ENCODE results near the gene WSB1.
A peak's percentile ranks its signal among the peaks of the same experiment; 100 is the strongest.
"Not testable (repeated sequence)": the region's sequence is repeated elsewhere in the genome, so short reads cannot be mapped to it uniquely, and the experiment has no call there.

WSB1 gene

GRCh38 chr17:27279132-27279531 is 14.8 kb upstream of the WSB1 start:
- not testable (repeated sequence) for DNase-seq (ENCODE audit: low read depth)

- no peak for DNase-seq (ENCODE audit: low read depth)
Observed at GRCh38 chr17:27280527-27280926, 13.4 kb upstream of the WSB1 start.

- no peak for DNase-seq (ENCODE audit: low read depth)
Observed at GRCh38 chr17:27281438-27281837, 12.5 kb upstream of the WSB1 start.

- no peak for DNase-seq (ENCODE audit: low read depth)
Observed at GRCh38 chr17:27282054-27282551, 11.8 kb upstream of the WSB1 start.

GRCh38 chr17:27283060-27283459 is 10.9 kb upstream of the WSB1 start:
- no peak for DNase-seq (ENCODE audit: low read depth)

GRCh38 chr17:27283751-27284150 is 10.2 kb upstream of the WSB1 start:
- no peak for DNase-seq (ENCODE audit: low read depth)

- no peak for DNase-seq (ENCODE audit: low read depth)
Observed at GRCh38 chr17:27284811-27285415, 9.0 kb upstream of the WSB1 start.

GRCh38 chr17:27285516-27285915 is 8.4 kb upstream of the WSB1 start:
- no peak for DNase-seq (ENCODE audit: low read depth)

- DNase-seq (ENCODE audit: low read depth): no peak
Observed at GRCh38 chr17:27288183-27288582, 5.7 kb upstream of the WSB1 start.

- no peak for DNase-seq (ENCODE audit: low read depth)
Observed at GRCh38 chr17:27289856-27290255, 4.1 kb upstream of the WSB1 start.

GRCh38 chr17:27290916-27291598 is 2.9 kb upstream of the WSB1 start:
- DNase-seq (ENCODE audit: low read depth): no peak

- no peak for DNase-seq (ENCODE audit: low read depth)
Observed at GRCh38 chr17:27293359-27293897, 486 bp upstream of the WSB1 start.

GRCh38 chr17:27294689-27295630 is 1.0 kb downstream of the WSB1 start:
- DNase-seq (ENCODE audit: low read depth): peak; percentile 2

GRCh38 chr17:27295945-27296344 is 2.0 kb downstream of the WSB1 start:
- DNase-seq (ENCODE audit: low read depth): no peak

GRCh38 chr17:27296428-27296979 is 2.6 kb downstream of the WSB1 start:
- DNase-seq (ENCODE audit: low read depth): no peak

GRCh38 chr17:27299384-27300049 is 5.6 kb downstream of the WSB1 start:
- no peak for DNase-seq (ENCODE audit: low read depth)

GRCh38 chr17:27303734-27304133 is 9.8 kb downstream of the WSB1 start:
- no peak for DNase-seq (ENCODE audit: low read depth)

GRCh38 chr17:27306276-27306835 is 12.4 kb downstream of the WSB1 start:
- no peak for DNase-seq (ENCODE audit: low read depth)

GRCh38 chr17:27310565-27311110 is 16.7 kb downstream of the WSB1 start:
- no peak for DNase-seq (ENCODE audit: low read depth)

- no peak for DNase-seq (ENCODE audit: low read depth)
Observed at GRCh38 chr17:27313301-27313700, 19.4 kb downstream of the WSB1 start.

GRCh38 chr17:27315322-27315721 is 21.4 kb downstream of the WSB1 start:
- DNase-seq (ENCODE audit: low read depth): no peak
